GM12864 (cell line): Measurements from ENCODE around the gene LSAMP.

Experiments used
- DNase-seq: peaks from one replicate; pipeline ENCODE4 v3.0.0-alpha.2; 2011; ENCODE audit warnings: low read depth
- H3K4me3 ChIP-seq: 2 replicates; pipeline ENCODE4 v1.5.1; 2011; ENCODE audit warnings: mild to moderate bottlenecking, low read depth, low read length, control low read depth
- CTCF ChIP-seq: IDR thresholded peaks from 2 replicates; pipeline ENCODE4 v1.5.1; 2011; ENCODE audit warnings: low read depth, mild to moderate bottlenecking, moderate library complexity, low read length, control low read depth, inconsistent platforms; ENCODE audit errors: missing control alignments

LSAMP gene

DNA sequence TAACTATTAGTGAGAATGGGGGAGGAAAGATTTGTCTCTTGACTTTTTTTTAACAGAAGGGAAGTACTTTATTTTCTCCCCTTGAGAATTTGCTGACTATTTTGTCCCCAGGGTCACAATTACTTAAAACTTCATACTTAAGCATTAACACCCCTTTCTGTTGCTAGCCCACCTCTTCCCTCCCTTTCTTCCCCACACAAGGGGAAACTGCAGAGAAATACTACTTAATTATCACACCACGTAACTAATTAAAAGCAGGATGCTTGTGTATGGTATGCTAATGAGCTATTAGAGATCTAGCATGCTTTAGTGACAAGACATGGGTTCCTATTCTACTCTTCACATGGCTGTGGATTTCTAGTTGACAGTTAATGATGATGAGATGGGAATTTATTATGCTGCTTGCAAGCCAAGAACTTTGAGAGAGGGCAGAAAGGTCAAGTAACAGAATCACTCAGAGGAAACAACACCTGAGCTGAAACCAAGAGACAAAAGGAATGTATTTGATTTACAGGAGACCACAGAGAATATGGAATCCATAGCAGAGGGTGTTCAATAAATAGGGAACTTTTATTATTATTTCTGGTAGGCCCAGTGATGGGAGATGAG, 179.2 kb downstream of the LSAMP start:
- DNase-seq, result no peak
- no peak overlapping the region for H3K4me3 ChIP-seq
- TF ChIP-seq CTCF, result no peak

DNA sequence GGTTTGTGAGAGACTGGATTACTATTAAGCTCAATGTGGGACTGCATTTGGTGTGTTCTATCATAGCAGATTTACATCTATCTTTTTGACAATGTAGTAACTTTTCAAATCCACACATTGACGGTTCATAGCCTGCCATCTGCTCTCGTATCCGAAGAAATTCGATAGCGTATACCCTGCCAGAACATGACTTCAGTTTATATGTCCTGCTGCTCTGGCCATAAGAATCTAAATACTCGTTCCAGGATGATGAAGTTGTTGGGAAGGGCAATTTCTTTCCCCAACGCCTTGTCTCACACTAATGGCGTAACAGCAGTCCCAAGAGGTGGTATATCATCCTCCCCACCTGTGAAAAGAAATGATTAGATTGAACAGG, 180.0 kb downstream of the LSAMP start:
- DNase-seq, result no peak
- H3K4me3 ChIP-seq, result no peak overlapping the region
- no peak for TF ChIP-seq CTCF

DNA sequence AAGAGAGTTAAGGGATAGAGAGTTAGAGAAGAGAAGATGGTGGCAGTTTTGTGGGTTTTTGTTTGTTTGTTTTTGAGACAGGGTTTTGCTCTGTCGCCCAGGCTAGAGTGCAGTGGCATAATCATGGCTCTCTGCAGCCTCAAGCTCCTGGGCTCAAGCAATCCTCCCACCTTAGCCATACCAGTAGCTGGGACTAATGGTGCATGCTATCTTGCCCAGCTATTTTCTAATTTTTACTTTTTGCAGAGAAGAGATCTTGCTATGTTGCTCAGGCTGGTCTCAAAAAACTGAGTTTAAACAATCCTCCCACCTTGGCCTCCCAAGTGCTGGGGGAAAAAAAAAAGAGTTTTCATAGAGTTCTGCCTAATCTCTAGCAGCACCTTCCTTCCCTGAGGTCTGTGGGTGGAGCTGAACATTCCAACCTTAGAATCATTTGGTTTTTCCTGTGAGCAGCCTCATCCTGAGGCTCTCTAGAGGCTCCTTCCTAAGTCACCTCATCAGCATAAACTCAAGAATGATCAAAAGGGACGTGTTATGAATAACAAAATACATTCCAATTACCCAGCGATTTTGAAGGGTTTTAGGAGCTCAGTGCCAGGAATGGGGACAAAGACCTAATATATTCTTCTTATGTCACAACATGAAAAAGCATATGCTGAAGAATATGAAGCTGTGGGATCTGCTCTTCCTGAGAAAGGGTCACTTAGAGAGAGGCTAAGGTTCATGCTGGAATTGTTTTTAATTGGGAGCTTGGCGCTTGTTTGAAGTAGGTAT, 180.6 kb downstream of the LSAMP start:
- no peak for DNase-seq
- TF ChIP-seq CTCF, result no peak
- H3K4me3 ChIP-seq, result no peak overlapping the region

- no peak overlapping the region for H3K4me3 ChIP-seq
- no peak for DNase-seq
These were observed 181.3 kb downstream of the LSAMP start for GRCh38 chr3:116263842-116264545.

DNA sequence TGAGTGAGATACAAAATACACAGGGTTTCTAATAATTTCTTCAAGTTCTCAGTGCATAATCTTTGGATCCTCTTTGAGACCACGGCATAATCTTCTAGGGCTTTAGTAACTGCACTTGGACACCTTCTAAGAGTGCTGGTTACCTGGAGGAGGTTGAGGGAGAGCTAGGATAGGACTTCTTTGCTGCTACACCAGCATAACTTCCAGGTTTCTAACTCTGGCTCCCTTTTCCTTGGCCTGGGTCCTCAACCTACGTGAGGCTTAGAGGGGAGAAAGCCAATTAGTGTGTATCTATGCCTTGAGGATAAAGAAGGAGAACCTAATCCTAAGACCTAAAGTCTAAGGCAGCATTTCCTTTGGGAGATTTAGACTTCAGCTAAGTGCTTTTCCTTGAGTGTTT, 184.8 kb downstream of the LSAMP start:
- no peak for TF ChIP-seq CTCF
- no peak overlapping the region for H3K4me3 ChIP-seq
- no peak for DNase-seq

More at GRCh38 chr3:116263842-116264545, 181.3 kb downstream of the LSAMP start:
- TF ChIP-seq CTCF, result no peak

- no peak overlapping the region for H3K4me3 ChIP-seq
- DNase-seq, result no peak
- no peak for TF ChIP-seq CTCF
These were observed 185.3 kb downstream of the LSAMP start for GRCh38 chr3:116259984-116260383.
